GM10266 (cell line): ENCODE results near the gene INHBA.

Source experiments
- DNase-seq: peaks from one replicate; pipeline ENCODE4 v3.0.0; 2012; ENCODE audit errors: extremely low spot score
- TF ChIP-seq, protein P1 (sequence below): IDR thresholded peaks from 2 replicates; pipeline ENCODE4 v1.5.1; 2012; ENCODE audit warnings: mild to moderate bottlenecking, low read depth; ENCODE audit not compliant: control insufficient read depth, insufficient read depth; ENCODE audit errors: missing control alignments

Gene INHBA

DNA sequence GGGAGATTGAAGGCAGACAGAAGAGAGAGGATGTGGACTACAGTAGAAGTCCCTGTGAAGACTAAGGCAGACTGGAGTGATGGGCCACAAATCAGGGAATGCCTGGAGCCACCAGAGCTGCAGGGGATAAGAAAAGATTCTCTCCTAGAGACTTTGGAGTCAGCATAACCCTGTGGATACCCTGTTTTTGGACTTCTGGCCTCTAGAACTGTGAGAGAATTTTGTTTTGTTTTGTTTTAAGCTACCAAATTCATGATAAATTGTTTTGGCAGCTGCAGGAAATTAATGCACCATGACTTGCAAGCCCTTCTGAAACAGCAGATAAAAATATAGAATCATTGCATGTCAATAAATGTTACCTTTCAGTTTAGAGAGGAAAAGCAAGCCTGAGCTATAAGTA is 41.3 kb downstream of the INHBA start:
- TF ChIP-seq, protein P1, sequence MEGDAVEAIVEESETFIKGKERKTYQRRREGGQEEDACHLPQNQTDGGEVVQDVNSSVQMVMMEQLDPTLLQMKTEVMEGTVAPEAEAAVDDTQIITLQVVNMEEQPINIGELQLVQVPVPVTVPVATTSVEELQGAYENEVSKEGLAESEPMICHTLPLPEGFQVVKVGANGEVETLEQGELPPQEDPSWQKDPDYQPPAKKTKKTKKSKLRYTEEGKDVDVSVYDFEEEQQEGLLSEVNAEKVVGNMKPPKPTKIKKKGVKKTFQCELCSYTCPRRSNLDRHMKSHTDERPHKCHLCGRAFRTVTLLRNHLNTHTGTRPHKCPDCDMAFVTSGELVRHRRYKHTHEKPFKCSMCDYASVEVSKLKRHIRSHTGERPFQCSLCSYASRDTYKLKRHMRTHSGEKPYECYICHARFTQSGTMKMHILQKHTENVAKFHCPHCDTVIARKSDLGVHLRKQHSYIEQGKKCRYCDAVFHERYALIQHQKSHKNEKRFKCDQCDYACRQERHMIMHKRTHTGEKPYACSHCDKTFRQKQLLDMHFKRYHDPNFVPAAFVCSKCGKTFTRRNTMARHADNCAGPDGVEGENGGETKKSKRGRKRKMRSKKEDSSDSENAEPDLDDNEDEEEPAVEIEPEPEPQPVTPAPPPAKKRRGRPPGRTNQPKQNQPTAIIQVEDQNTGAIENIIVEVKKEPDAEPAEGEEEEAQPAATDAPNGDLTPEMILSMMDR: no peak

DNA sequence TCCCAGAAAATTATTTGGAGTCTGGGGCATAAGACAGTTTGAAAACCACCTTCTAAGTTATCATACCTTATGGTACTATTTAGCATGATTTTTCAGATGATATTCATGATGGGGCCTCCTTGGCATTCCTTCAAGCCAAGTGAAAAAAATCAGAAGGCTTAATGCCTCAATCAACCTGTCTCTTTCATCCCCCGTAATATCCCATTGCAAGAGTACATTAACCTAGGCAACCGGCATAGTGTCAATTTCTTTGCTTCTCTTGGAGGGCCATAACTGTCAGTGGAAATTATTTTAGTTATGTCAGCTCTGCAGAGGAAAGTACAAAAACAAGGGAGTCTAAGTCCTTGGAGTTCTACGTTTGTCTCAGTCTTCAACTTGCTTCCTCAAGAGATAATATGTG is 43.4 kb downstream of the INHBA start:
- no peak for DNase-seq
- TF ChIP-seq, protein P1: no peak

More for the DNA sequence above, 41.3 kb downstream of the INHBA start:
- no peak for DNase-seq

DNA sequence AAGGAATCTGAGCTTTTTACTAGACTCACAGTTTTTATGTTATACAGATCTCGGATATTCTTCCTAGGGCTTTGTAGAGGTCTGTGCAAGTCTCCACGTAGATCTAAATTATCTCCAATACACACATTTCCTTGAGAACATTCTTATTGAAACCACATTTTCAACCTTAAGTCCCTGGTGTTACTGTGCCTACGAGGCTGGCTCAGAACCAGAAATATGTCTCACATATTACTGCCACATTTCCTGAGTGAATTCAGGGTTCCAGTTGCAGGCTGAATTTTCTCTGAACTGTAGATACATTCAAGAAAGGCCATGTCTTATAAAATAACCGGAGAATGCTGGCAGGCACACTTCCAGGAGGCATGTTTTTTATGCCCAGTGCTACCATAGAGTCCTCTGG is 46.5 kb downstream of the INHBA start:
- TF ChIP-seq, protein P1: no peak
- no peak for DNase-seq

DNA sequence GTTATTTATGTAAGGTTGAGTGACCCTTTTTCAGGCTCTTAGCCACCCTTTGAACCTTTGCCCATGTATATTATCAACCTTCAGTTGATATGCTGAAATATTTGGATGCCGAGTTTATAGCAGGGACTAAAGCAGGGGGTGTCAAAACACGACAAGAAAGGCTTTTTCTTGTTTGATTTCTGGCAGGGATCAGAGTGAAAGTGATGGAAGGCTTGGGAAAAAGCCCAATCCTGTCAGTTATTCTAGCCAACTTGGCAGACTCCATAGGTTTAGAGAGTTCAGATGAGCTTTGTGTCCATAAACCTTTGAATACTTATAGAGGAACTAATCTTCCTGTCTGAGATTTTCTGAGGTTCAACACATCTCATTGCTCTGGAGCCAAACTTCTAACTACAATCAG is 47.5 kb downstream of the INHBA start:
- DNase-seq: no peak
- TF ChIP-seq, protein P1: no peak

DNA sequence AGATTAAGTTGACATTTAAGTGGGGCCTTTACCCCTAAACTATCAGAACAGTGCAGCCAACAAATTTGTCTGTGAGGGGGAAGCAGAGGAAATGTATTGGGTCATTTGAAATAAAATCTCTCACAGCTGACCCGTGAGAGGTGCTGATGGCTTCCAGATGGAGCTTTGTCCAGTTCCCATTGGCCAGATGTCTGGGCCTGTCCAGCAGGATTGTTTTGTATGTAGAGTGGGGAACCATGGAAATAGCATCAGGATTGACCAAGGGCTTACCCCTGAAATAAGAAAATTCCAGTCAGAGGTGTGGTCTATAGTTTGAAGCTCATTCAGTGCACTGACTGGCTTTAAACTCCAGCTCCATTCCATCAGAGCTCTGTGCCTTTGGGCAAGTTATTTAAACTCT is 50.6 kb downstream of the INHBA start:
- DNase-seq: no peak
- TF ChIP-seq, protein P1: no peak

DNA sequence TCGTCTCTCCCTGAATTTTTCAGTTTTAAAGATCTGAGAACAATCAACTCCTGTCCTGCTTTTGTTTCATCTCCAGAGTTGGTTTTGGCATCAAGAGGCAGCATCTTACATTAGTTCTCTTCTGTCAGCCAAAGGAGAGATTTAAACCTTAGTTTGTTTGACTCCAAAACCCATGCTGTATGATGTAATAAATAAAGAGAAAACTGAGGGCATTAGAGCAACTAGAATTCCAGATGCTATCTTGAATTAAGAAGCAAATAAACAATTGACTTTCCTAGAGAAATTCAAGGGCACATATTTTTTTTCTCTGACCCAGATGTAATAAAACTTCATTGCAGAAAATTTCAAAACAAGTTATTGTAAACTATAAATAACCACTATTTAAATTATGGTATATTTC is 54.4 kb downstream of the INHBA start:
- TF ChIP-seq, protein P1: no peak
- no peak for DNase-seq

DNA sequence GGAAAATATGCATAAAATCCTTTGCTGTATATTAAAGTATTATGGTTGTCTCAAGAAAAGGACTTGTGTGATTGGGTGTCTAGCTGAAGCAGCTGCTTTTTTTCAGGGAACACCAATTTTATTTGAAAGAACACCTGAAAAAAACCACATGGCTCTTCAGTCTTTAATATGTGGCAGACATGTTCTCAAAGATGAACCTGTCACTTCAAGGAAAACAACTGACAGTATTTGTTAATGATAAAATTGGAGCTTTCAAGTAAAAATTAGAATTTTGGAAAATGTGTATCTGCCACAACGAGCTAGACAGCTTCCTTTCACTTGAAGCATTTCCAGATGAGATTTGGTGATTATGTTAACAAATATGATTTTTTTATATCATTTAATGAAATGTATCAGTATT is 59.3 kb downstream of the INHBA start:
- TF ChIP-seq, protein P1: no peak
- DNase-seq: no peak

DNA sequence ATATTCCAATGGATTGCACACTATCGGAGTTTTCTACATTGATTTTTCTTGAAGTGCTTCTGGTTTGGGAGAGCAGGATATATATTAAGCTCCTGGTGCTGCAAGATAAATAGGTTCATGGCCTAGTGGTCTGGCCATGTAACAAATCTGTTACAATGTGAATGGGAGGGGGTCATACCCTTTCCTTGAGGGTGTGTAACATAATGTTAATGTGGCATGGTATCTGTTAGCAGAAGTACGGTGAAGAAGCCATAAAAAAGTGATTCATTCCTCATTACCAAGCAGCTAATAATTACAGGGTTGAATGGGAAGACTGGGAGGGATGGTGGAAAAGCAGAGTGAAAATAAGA is 61.2 kb downstream of the INHBA start:
- no peak for DNase-seq
- TF ChIP-seq, protein P1: no peak
